K562 (cell line): ENCODE results near the gene CLK4. TPM values are rescaled to one million over a fixed set of nuclear protein-coding genes. Genes with fewer than 3 reads are reported as not detected.

Experiments
- MGA ChIP-seq: fragments of 450-650 bp; IDR thresholded peaks from 2 replicates; pipeline ENCODE4 v1.6.1; 2016; ENCODE audit warnings: mild to moderate bottlenecking, moderate library complexity
- POLR2A ChIP-seq: fragments of 450-650 bp; conservative IDR thresholded peaks from 2 replicates; pipeline ENCODE4 v1.6.1; 2016
- YBX1 ChIP-seq: fragments of 450-650 bp; IDR thresholded peaks from 2 replicates; pipeline ENCODE4 v1.7.1; 2016; ENCODE audit warnings: mild to moderate bottlenecking
- ZNF23 ChIP-seq: fragments of 250-450 bp; sonication (Bioruptor Pico); IDR thresholded peaks from 2 replicates; pipeline ENCODE4 v1.4.0; 2020; ENCODE audit warnings: mild to moderate bottlenecking
- ZNF766 ChIP-seq: fragments of 200-800 bp; sonication (Bioruptor generic); conservative IDR thresholded peaks from 2 replicates; pipeline ENCODE4 v1.6.1; 2016; ENCODE audit warnings: missing genetic modification characterization, missing compliant biosample characterization
- polyA plus RNA-seq, 8 experiments: library from polyadenylated mRNA; depleted of rRNA in 4 of 8; stranded (reverse) in 5 of 8; unstranded in 3 of 8; fragments of >200 nt; fragmentation: Nextera tagmentation in 2 of 8; fragmentation: Illumina TruSeq in 1 of 8; extraction: Ambion mirVana in 2 of 8; extraction: Trizol in 1 of 8; gene quantifications; 2 replicates each; pipeline versions ENCODE4 v1.2.1 to v1.2.3, GENCODE V29; 2011 to 2014; ENCODE audit warnings: inconsistent platforms in 1 of 8, missing spikeins in 1 of 8
- total RNA-seq, 7 experiments: library from RNA; depleted of rRNA in 6 of 7; stranded (reverse); fragments of >200 nt in 6 of 7; fragmentation: Illumina TruSeq in 2 of 7; extraction: Trizol in 2 of 7; gene quantifications; 2 replicates each; pipeline versions ENCODE4 v1.2.1 to v1.2.3, GENCODE V29; 2011 to 2021; ENCODE audit warnings: low replicate concordance in 1 of 7

CLK4 gene
- total and polyA plus RNA-seq, 9 of the 15 experiments (the other 6 are each of a cell fraction or from before 2014, with no cell fraction given): 10.5 to 23.1 (median 13.9) TPM

DNA sequence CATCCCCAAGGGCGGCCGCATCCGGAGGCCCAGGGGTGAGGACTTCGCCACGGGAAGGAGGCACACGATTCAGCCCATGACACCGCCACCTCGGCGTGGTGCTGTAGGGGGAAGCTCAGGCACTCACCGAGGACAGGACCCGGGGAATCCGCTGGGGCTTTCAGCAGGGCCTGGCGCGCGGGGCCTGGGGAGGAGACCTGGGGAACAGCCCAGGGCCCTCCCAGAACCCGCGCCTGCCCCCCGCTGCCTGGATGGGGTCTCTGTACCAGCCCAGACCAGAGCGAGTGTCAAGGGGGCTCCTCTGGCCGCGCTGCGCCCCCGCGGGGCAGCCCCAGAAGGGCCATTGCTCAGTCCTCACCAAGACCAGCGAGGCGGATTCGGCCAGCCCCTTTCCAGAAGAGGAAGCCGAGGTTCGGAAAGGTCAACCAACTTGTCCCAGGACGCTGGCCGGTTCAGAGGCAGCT is 49.4 kb downstream of the CLK4 start (continued):
- no peak for TF ChIP-seq MGA
- TF ChIP-seq POLR2A: no peak
- no peak for TF ChIP-seq ZNF23 (CRISPR knock-in tag)
- TF ChIP-seq ZNF766: no peak
- no peak for TF ChIP-seq YBX1
